Measurements from ENCODE around the gene CCDC34.

GRCh38 chr11:27383645-27384044 is 20.6 kb upstream of the CCDC34 start:
- TF ChIP-seq GATA2 (IDR thresholded peaks at IDR 0.05; ENCODE audit: low read depth, low read length) (no peak), GATA3 (IDR thresholded peaks at IDR 0.05; ENCODE audit: low read depth, low read length) (no peak)

Measured in SH-SY5Y (cell line).